Naive thymus-derived CD4-positive, alpha-beta T cell (primary cell): ENCODE results near the gene SIK3. TPM values are rescaled to one million over a fixed set of nuclear protein-coding genes. Genes with fewer than 3 reads are reported as not detected.
A peak's percentile ranks its signal among the peaks of the same experiment; 100 is the strongest.

Experiments
- ATAC-seq: fragments of 150-1000 bp; cut with Tn5 transposase; 2 replicates; pipeline ENCODE4 v1.10.0; 2021; ENCODE audit warnings: mild to moderate bottlenecking, moderate library complexity
- CTCF ChIA-PET: fragments of 350-600 bp; sonication (Branson Sonifier 250); formaldehyde crosslinking; loops from one replicate; lab custom pipeline; 2021; ENCODE audit warnings: antibody characterized with exemption; lab: Charles Lee
- POLR2A ChIA-PET: fragments of 350-600 bp; sonication (Branson Sonifier 250); formaldehyde crosslinking; loops from one replicate; lab custom pipeline; 2021; ENCODE audit warnings: antibody characterized with exemption, inconsistent platforms; lab: Charles Lee
- DNase-seq, 9 donors: peaks; one replicate each; pipeline versions ENCODE4 v3.0.0 to v3.0.0-alpha.2; 2020 to 2022; ENCODE audit warnings: mixed read lengths in 1 of 9
- H3K27ac ChIP-seq: one replicate; pipeline ENCODE4 v1.7.0; 2013; ENCODE audit warnings: mild to moderate bottlenecking, low read depth, low read length, moderate library complexity
- H3K27me3 ChIP-seq, 2 donors: one replicate each; pipeline ENCODE4 v1.7.0; 2013; ENCODE audit warnings: low read length in 2 of 2, mild to moderate bottlenecking in 2 of 2, moderate library complexity in 2 of 2; ENCODE audit not compliant: control insufficient read depth in 2 of 2, insufficient read depth in 2 of 2
- H3K36me3 ChIP-seq, 3 experiments: 1 replicate in 2 of 3; 2 replicates in 1 of 3; pipeline ENCODE4 v1.7.0; 2013; ENCODE audit warnings: low read length in 3 of 3, mild to moderate bottlenecking in 3 of 3, moderate library complexity in 1 of 3; ENCODE audit not compliant: insufficient read depth in 3 of 3, control insufficient read depth in 2 of 3
- H3K4me1 ChIP-seq, 2 donors: one replicate each; pipeline ENCODE4 v1.7.0; 2013; ENCODE audit warnings: low read length in 2 of 2, mild to moderate bottlenecking in 2 of 2, moderate library complexity in 1 of 2; ENCODE audit not compliant: control insufficient read depth in 2 of 2, insufficient read depth in 2 of 2
- H3K4me3 ChIP-seq: 2 replicates; pipeline ENCODE4 v1.7.0; 2013; ENCODE audit warnings: mild to moderate bottlenecking, low read length
- H3K9me3 ChIP-seq, 3 experiments: 1 replicate in 2 of 3; 2 replicates in 1 of 3; pipeline ENCODE4 v1.7.0; 2013; ENCODE audit warnings: low read length in 3 of 3; ENCODE audit not compliant: control insufficient read depth in 2 of 3
- H3K27ac Mint-ChIP-seq, 9 donors: one replicate each; pipeline ENCODE4 v1.8.0; 2020 to 2022; ENCODE audit warnings: mixed read lengths in 9 of 9, mild to moderate bottlenecking in 8 of 9, moderate library complexity in 5 of 9, inconsistent platforms in 2 of 9
- H3K27me3 Mint-ChIP-seq, 5 donors: one replicate each; pipeline ENCODE4 v1.8.0; 2021 to 2022; ENCODE audit warnings: mixed read lengths in 5 of 5, mild to moderate bottlenecking in 1 of 5
- H3K36me3 Mint-ChIP-seq, 5 donors: one replicate each; pipeline ENCODE4 v1.8.0; 2020 to 2022; ENCODE audit warnings: mixed read lengths in 5 of 5, mild to moderate bottlenecking in 3 of 5, inconsistent platforms in 1 of 5
- H3K4me1 Mint-ChIP-seq, 7 donors: one replicate each; pipeline ENCODE4 v1.8.0; 2020 to 2022; ENCODE audit warnings: mixed read lengths in 7 of 7, mild to moderate bottlenecking in 3 of 7, inconsistent platforms in 1 of 7
- H3K4me3 Mint-ChIP-seq, 10 donors: one replicate each; pipeline ENCODE4 v1.8.0; 2020 to 2022; ENCODE audit warnings: mild to moderate bottlenecking in 10 of 10, mixed read lengths in 10 of 10, moderate library complexity in 6 of 10, inconsistent platforms in 2 of 10
- H3K9me3 Mint-ChIP-seq, 11 donors: one replicate each; pipeline ENCODE4 v1.8.0; 2020 to 2022; ENCODE audit warnings: mixed read lengths in 11 of 11, mild to moderate bottlenecking in 4 of 11, inconsistent platforms in 1 of 11, moderate library complexity in 1 of 11
- intact Hi-C, 2 donors: fragments of 100-400 bp; cut with micrococcal nuclease; formaldehyde crosslinking; loops; one replicate each; pipeline ENCODE4 v1.15.1; 2023
- polyA plus RNA-seq, 2 donors: library from polyadenylated mRNA; unstranded; fragments of 300-500 nt; fragmentation: Illumina TruSeq; gene quantifications; one replicate each; pipeline ENCODE4 v1.2.3, GENCODE V29; 2021
- total RNA-seq, 6 experiments: library from RNA in 5 of 6; stranded (reverse) in 5 of 6; gene quantifications; 1 replicate in 5 of 6; 2 replicates in 1 of 6; pipeline ENCODE4 v1.2.3 and lab custom pipeline; 2021 to 2026

The SIK3 gene
- total and polyA plus RNA-seq, 7 experiments from 2014 or later = 13.3 to 85.2 (median 64.4) TPM

DNA sequence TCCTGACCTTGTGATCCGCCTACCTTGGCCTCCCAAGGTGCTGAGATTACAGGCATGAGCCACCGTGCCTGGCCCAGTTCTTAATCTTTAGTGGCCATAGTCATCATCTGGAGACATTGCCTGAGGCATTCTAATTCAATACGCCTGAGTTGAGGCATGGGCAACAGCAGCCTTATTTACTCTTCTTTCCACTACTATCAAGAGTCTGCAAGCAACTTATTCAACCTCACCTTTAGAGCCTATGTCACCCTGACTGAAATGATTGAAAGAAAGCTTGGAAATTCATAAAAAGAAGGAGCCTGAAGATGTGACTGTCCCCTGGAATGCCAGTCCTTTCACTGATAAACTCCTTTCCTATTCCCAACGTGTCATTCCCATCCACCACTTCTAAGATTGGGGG, 30.1 kb upstream of the SIK3 start:
- Histone ChIP-seq H3K4me1 (no peaks in the 10 kb centered on the region), H3K4me3 (no peak overlapping the region), H3K27ac (no peak overlapping the region), H3K36me3 (no peaks in the 10 kb centered on the region), H3K27me3 (no peaks in the 10 kb centered on the region), H3K9me3 (no peaks in the 10 kb centered on the region)
- no peaks in the 10 kb centered on the region for H3K36me3 Mint-ChIP-seq
- no peak overlapping the region for H3K4me3 Mint-ChIP-seq
- no peak for DNase-seq
- CTCF ChIA-PET = no interaction called here
- H3K27ac Mint-ChIP-seq = no peak overlapping the region
- peaks cover 0 to 3% (median 0%) of the 10 kb centered on the region in 7 donors for H3K4me1 Mint-ChIP-seq
- H3K27me3 Mint-ChIP-seq = peaks cover 0 to 29% (median 0%) of the 10 kb centered on the region in 5 donors
- POLR2A ChIA-PET = interaction anchor here (0.6 kb wide), 1 partner anchor 98 kb away, joined by 4 read pairs; no protein-coding TSS in a partner anchor
- ATAC-seq = no peak
- intact Hi-C loops = no loop called here
- no peaks in the 10 kb centered on the region for H3K9me3 Mint-ChIP-seq

DNA sequence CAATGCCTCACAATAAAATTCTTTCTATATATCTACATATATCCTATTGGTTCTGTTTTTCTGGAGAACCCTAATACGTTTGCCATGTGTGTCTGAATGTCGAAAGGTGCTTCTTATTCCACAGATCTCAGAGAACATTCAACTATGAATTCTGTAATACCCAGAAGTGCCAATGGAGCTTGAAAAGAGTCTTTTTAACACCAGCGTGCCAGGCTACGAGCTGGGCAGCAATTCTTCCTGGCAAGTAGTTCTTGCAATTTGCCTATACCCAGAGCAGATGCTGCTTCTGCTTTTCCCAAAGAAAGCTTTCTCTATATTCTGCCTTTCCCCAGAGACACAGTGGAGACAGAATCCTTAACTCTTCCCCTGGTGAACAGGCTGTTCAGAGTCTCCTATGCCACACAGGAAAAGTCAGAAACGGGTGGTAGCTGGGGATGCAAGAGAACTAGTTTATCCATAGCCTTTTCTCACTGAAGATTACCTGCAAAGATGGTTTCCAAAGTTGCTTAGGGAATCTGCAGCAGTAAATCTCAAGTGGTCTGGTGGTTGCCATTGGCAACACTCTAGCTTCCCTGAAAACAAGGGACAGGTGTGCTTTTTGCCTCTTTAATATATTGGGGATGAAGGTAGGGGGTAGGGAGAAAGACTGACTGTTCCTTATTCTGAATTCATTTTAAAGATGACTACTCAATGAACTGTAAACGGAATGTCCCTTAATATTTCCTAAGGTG, 29.1 kb upstream of the SIK3 start:
- ATAC-seq = no peak
- intact Hi-C loops = no loop called here
- no peaks in the 10 kb centered on the region for H3K27me3 ChIP-seq

DNA sequence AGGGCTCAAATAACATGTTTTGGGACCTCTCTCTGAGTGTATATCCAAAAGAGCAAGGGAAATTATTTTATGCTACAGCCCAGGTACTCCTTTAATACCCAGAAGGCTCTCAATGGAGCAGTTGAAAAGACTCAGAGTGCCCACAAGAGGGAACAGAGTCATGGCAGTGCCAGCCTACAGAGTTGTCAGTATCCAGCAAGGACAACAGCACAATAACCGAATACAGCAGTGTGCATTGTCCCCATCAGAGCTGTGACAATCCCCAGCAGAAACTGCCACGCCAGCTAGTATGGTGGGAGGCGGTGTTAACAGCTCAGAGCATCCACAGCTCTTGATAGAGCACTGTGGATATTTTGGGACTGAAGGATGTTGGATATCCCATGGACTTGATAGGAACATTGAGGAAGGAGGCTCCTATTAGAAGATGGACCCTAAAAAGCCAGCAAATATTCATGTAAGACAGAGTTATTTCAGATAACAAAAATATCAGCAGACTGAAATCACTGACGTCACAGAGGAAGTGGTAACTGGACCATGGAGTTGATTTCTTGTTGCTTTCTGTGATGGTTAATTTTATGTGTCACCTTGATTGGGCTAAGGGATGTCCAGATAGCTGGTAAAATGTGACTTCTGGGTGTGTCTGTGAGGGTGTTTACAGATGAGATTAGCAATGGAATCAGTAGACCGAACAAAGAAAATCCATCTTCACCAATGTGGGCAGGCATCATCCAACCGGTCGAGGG, 28.2 kb upstream of the SIK3 start:
- Mint-ChIP-seq H3K27me3 (peaks cover 0 to 38% (median 0%) of the 10 kb centered on the region in 5 donors), H3K36me3 (no peaks in the 10 kb centered on the region), H3K4me1 (no peaks in the 10 kb centered on the region), H3K9me3 (no peaks in the 10 kb centered on the region), H3K4me3 (no peak overlapping the region), H3K27ac (no peak overlapping the region)
- H3K36me3 ChIP-seq = no peaks in the 10 kb centered on the region
- ATAC-seq (no peak), DNase-seq (no peak)
- H3K27ac ChIP-seq = no peak overlapping the region
- H3K4me3 ChIP-seq = no peak overlapping the region
- CTCF ChIA-PET = interaction anchor here (0.7 to 1.2 kb wide), 3 partner anchors 12 to 38 kb away, joined by 3 read pairs; no protein-coding TSS in a partner anchor
- H3K9me3 ChIP-seq = no peaks in the 10 kb centered on the region
- POLR2A ChIA-PET = no interaction called here
- H3K4me1 ChIP-seq = no peaks in the 10 kb centered on the region
- H3K27me3 ChIP-seq = no peaks in the 10 kb centered on the region
- intact Hi-C loops = no loop called here

More for the DNA sequence above, 29.1 kb upstream of the SIK3 start:
- H3K4me1 Mint-ChIP-seq = no peaks in the 10 kb centered on the region
- H3K36me3 Mint-ChIP-seq = no peaks in the 10 kb centered on the region
- Histone ChIP-seq H3K4me3 (no peak overlapping the region), H3K36me3 (no peaks in the 10 kb centered on the region), H3K9me3 (no peaks in the 10 kb centered on the region), H3K27ac (no peak overlapping the region), H3K4me1 (no peaks in the 10 kb centered on the region)
- H3K27ac Mint-ChIP-seq = no peak overlapping the region
- H3K4me3 Mint-ChIP-seq = no peak overlapping the region
- no peak for DNase-seq
- ChIA-PET POLR2A (interaction anchor here (0.6 kb wide), 2 partner anchors 48 to 992 kb away, joined by 3 read pairs; no protein-coding TSS in a partner anchor), CTCF (interaction anchor here (1.2 kb wide), 1 partner anchor 11 kb away, joined by 3 read pairs; no protein-coding TSS in a partner anchor)
- no peaks in the 10 kb centered on the region for H3K9me3 Mint-ChIP-seq
- peaks cover 0 to 38% (median 0%) of the 10 kb centered on the region in 5 donors for H3K27me3 Mint-ChIP-seq

DNA sequence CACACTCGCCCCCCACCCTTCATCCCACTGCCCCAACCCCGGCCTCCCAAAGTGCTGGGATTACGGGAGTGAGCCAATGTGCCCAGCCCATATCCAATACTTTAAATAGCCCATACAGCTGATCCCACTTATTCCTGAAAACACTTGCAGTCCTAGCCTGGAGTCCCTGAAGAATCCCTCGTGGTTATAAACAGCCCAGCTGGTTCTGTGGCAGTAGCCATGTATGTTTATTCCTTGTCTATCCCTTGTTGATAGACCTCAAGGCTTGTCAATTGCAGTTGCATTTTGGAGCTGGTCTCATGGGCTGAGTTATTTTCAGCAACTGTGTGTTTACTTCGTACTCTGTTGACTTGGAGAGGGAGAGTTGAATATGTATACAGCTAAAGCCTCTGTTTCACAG, 24.3 kb upstream of the SIK3 start:
- peaks cover 0 to 37% (median 0%) of the 10 kb centered on the region in 5 donors for H3K27me3 Mint-ChIP-seq
- intact Hi-C loops = no loop called here
- no peaks in the 10 kb centered on the region for H3K27me3 ChIP-seq

DNA sequence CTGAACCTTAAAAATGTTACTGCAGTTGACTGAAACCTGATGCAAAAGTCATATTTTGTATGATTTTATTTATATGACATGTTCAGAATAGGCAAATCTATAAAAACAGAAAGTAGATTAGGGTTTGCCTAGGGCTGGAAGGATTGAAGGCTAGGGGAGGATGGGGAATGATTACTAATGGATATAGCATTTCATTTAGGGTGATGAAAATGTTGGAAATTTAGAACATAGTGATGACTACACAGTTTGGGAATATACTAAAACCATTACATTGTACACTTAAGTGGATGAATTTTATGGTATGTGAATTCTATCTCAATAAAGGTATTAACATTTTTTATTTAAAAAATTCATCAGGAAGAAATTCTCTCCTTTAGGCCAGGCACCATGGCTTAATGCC, 22.9 kb upstream of the SIK3 start:
- Mint-ChIP-seq H3K9me3 (no peaks in the 10 kb centered on the region), H3K27ac (peak overlapping the region in 1 of 9 donors; percentile 53), H3K4me3 (no peak overlapping the region), H3K4me1 (no peaks in the 10 kb centered on the region), H3K36me3 (no peaks in the 10 kb centered on the region), H3K27me3 (peaks cover 0 to 27% (median 0%) of the 10 kb centered on the region in 5 donors)
- intact Hi-C loops = no loop called here
- DNase-seq (no peak), ATAC-seq (no peak)
- ChIA-PET CTCF (no interaction called here), POLR2A (no interaction called here)
- Histone ChIP-seq H3K4me1 (no peaks in the 10 kb centered on the region), H3K36me3 (no peaks in the 10 kb centered on the region), H3K4me3 (no peak overlapping the region), H3K27me3 (no peaks in the 10 kb centered on the region), H3K27ac (no peak overlapping the region), H3K9me3 (no peaks in the 10 kb centered on the region)

More for the DNA sequence above, 24.3 kb upstream of the SIK3 start:
- no peak overlapping the region for H3K27ac Mint-ChIP-seq
- H3K9me3 Mint-ChIP-seq = no peaks in the 10 kb centered on the region
- H3K4me3 Mint-ChIP-seq = no peak overlapping the region
- CTCF ChIA-PET = interaction anchor here (0.7 kb wide), 1 partner anchor 287 kb away, joined by 3 read pairs; no protein-coding TSS in a partner anchor
- H3K36me3 Mint-ChIP-seq = no peaks in the 10 kb centered on the region
- POLR2A ChIA-PET = no interaction called here
- Histone ChIP-seq H3K4me1 (no peaks in the 10 kb centered on the region), H3K4me3 (no peak overlapping the region), H3K36me3 (no peaks in the 10 kb centered on the region), H3K9me3 (no peaks in the 10 kb centered on the region), H3K27ac (no peak overlapping the region)
- ATAC-seq (no peak), DNase-seq (no peak)
- no peaks in the 10 kb centered on the region for H3K4me1 Mint-ChIP-seq

DNA sequence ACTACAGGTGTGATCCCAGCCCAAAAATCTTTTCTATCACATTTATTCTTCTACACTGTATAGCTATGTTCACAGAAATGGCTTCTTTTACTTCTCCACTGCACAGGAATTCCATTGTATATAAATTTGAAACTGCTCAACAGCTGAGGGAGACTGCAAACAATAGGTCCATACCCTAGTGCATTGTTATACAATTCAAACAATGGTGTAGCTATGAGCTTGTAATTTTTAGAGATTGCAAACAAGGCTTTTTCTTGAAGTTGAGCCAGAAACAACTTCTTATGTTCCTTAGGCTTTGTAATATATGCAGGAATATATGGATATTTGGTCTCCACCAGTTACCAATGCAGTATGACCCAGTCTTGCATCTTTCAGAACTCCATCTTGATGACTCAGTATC, 19.5 kb upstream of the SIK3 start:
- ATAC-seq = no peak
- H3K9me3 ChIP-seq = no peaks in the 10 kb centered on the region
- peaks cover 0 to under 1% (median 0%) of the 10 kb centered on the region in 7 donors for H3K4me1 Mint-ChIP-seq
- intact Hi-C loops = no loop called here
- H3K27ac Mint-ChIP-seq = no peak overlapping the region
- H3K9me3 Mint-ChIP-seq = no peaks in the 10 kb centered on the region
- DNase-seq = no peak
- POLR2A ChIA-PET = no interaction called here
- CTCF ChIA-PET = no interaction called here
- no peak overlapping the region for H3K27ac ChIP-seq
- H3K4me1 ChIP-seq = no peaks in the 10 kb centered on the region
- no peaks in the 10 kb centered on the region for H3K27me3 ChIP-seq
- no peak overlapping the region for H3K4me3 Mint-ChIP-seq
- H3K36me3 ChIP-seq = no peaks in the 10 kb centered on the region
- H3K4me3 ChIP-seq = no peak overlapping the region
- peaks cover 0 to 12% (median 0%) of the 10 kb centered on the region in 5 donors for H3K27me3 Mint-ChIP-seq
- H3K36me3 Mint-ChIP-seq = no peaks in the 10 kb centered on the region
